ENCODE data around the gene YIPF4. TPM values are rescaled to one million over a fixed set of nuclear protein-coding genes. Genes with fewer than 3 reads are reported as not detected.

Gene YIPF4
- total RNA-seq, 1 donor from 2014 or later = 73.5 TPM

DNA sequence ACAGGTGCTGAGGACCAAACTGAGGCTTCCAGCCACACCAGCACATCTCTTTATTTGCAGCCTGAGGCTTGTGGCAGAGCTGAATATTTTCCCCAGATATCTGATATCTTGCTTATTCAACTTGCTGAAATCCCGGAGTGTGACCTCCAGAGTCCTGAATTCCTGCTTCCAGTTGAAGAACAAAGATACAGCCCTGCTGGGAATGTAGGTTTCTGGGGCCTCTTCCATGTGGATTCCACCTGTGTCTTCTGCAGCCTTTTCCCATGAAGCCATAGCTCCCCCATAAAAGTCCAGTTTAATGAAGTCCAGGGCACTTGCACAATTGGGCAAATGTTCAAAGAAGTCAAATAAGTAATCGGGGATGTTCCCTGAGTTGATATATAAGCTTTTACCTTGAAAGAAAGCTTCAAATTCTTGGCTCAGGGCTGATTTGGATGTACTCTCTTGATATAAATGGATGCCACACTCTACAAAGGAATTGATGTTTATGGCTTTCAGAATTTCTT lies 27.9 kb upstream of the YIPF4 start:
- H3K4me3 Mint-ChIP-seq (ENCODE audit: unreplicated experiment) = no peak overlapping the region

DNA sequence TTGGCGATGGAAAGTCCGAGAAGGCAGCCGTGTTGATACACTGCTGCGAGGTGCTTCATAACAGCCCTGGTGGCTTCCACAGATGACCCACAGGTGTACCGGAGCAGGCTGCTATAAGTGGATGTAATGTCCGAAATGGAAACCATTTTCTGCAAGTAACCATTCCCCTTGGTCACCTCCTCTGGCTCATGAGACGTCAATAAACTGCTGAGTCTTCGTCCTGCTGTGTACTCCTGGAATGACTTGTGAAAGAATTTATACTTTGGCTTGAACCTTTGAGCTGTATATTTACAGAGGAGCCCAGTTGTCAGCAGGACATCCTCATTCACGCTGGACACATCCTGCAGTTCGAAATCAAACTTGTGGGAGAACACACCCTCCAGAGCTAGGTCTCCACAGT lies 27.4 kb upstream of the YIPF4 start:
- Mint-ChIP-seq H3K4me1 (ENCODE audit: unreplicated experiment) (no peaks in the 10 kb centered on the region), H3K27me3 (ENCODE audit: unreplicated experiment) (no peaks in the 10 kb centered on the region), H3K27ac (ENCODE audit: unreplicated experiment) (no peak overlapping the region), H3K4me3 (ENCODE audit: unreplicated experiment) (no peak overlapping the region), H3K36me3 (ENCODE audit: unreplicated experiment) (no peaks in the 10 kb centered on the region), H3K9me3 (ENCODE audit: unreplicated experiment) (no peaks in the 10 kb centered on the region)
- no peak for DNase-seq (ENCODE audit: extremely low spot score, unreplicated experiment)
- no peak for TF ChIP-seq CTCF (IDR thresholded peaks at IDR 0.05)

More for the DNA sequence above, 27.9 kb upstream of the YIPF4 start:
- no peaks in the 10 kb centered on the region for H3K27me3 Mint-ChIP-seq (ENCODE audit: unreplicated experiment)
- H3K4me1 Mint-ChIP-seq (ENCODE audit: unreplicated experiment) = no peaks in the 10 kb centered on the region
- no peaks in the 10 kb centered on the region for H3K36me3 Mint-ChIP-seq (ENCODE audit: unreplicated experiment)
- H3K27ac Mint-ChIP-seq (ENCODE audit: unreplicated experiment) = no peak overlapping the region
- H3K9me3 Mint-ChIP-seq (ENCODE audit: unreplicated experiment) = no peaks in the 10 kb centered on the region
- TF ChIP-seq CTCF (IDR thresholded peaks at IDR 0.05) = no peak
- no peak for DNase-seq (ENCODE audit: extremely low spot score, unreplicated experiment)

DNA sequence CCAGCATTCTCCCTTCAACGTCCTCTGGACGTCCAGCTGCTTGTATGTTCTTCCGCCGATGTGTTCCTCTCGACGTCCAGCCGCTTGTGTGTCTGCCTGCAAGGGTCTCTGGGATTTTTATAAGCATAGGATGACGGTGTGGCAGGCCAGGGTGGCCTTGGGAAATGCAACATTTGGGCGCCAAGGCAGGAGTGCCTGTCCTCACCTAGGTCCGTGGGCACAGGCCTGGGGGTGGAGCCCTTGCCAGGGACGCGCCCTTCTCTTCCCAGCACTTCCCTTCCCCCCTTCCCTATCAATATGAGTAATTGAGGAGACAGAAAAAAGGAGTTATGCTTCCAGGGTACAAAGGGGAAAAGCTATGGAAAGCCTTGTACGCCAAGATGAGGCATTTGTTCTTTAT lies 19.5 kb upstream of the YIPF4 start:
- DNase-seq (ENCODE audit: extremely low spot score, unreplicated experiment) = peak; percentile 25
- Mint-ChIP-seq H3K4me3 (ENCODE audit: unreplicated experiment) (no peak overlapping the region), H3K27me3 (ENCODE audit: unreplicated experiment) (peaks cover 7% of the 10 kb centered on the region), H3K27ac (ENCODE audit: unreplicated experiment) (no peak overlapping the region), H3K9me3 (ENCODE audit: unreplicated experiment) (no peaks in the 10 kb centered on the region), H3K36me3 (ENCODE audit: unreplicated experiment) (no peaks in the 10 kb centered on the region), H3K4me1 (ENCODE audit: unreplicated experiment) (no peaks in the 10 kb centered on the region)
- no peak for TF ChIP-seq CTCF (IDR thresholded peaks at IDR 0.05)

GRCh38 chr2:32260376-32260775 lies 17.3 kb upstream of the YIPF4 start:
- Mint-ChIP-seq H3K36me3 (ENCODE audit: unreplicated experiment) (no peaks in the 10 kb centered on the region), H3K4me1 (ENCODE audit: unreplicated experiment) (peaks cover 2% of the 10 kb centered on the region), H3K27ac (ENCODE audit: unreplicated experiment) (no peak overlapping the region), H3K9me3 (ENCODE audit: unreplicated experiment) (no peaks in the 10 kb centered on the region), H3K27me3 (ENCODE audit: unreplicated experiment) (peaks cover 7% of the 10 kb centered on the region), H3K4me3 (ENCODE audit: unreplicated experiment) (no peak overlapping the region)
- peak; percentile 66 for DNase-seq (ENCODE audit: extremely low spot score, unreplicated experiment)
- TF ChIP-seq CTCF (IDR thresholded peaks at IDR 0.05) = no peak

DNA sequence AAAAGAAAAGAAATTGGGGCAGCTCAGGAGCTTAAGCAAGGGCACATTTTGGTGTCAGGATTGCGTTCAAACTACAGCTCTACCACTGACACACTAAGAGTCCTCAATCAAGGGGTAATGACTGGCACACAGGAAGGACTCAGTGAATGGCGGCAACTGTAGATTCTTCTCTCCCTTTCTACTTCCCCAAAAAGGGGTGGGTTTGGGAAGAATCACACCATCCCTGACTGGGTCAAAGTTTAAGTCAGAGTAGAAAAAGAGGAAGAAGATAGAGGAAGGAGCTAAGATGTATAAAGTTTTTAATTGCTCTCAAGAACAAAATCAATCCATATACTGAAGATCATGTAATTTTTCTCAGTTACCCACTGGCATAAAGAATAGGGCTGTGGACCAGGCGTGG lies 15.6 kb upstream of the YIPF4 start:
- Mint-ChIP-seq H3K27ac (ENCODE audit: unreplicated experiment) (no peak overlapping the region), H3K9me3 (ENCODE audit: unreplicated experiment) (no peaks in the 10 kb centered on the region), H3K4me1 (ENCODE audit: unreplicated experiment) (peaks cover 8% of the 10 kb centered on the region), H3K36me3 (ENCODE audit: unreplicated experiment) (no peaks in the 10 kb centered on the region), H3K27me3 (ENCODE audit: unreplicated experiment) (peaks cover 7% of the 10 kb centered on the region), H3K4me3 (ENCODE audit: unreplicated experiment) (no peak overlapping the region)
- DNase-seq (ENCODE audit: extremely low spot score, unreplicated experiment) = no peak
- no peak for TF ChIP-seq CTCF (IDR thresholded peaks at IDR 0.05)

Measured in osteocyte (in vitro differentiated cells).